HEK293T (cell line): Measurements from ENCODE around the gene MYH14.

Source experiments
- CTCF ChIA-PET: fragments of 350-600 bp; formaldehyde crosslinking; extraction: SDS; loops from one replicate; lab custom pipeline; 2021; ENCODE audit warnings: antibody characterized with exemption, inconsistent platforms; lab: Yijun Ruan, JAX
- POLR2A ChIA-PET: fragments of 350-600 bp; formaldehyde crosslinking; extraction: SDS; loops from one replicate; lab custom pipeline; 2020; ENCODE audit warnings: antibody characterized with exemption, inconsistent platforms; lab: Yijun Ruan, JAX
- DNase-seq: peaks from one replicate; pipeline ENCODE4 v3.0.0; 2012; ENCODE audit warnings: mixed read lengths; ENCODE audit errors: extremely low spot score
- ARNT ChIP-seq: fragments of 450-650 bp; IDR thresholded peaks from 2 replicates; pipeline ENCODE4 v1.6.1; 2017; ENCODE audit warnings: mild to moderate bottlenecking
- BHLHE40 ChIP-seq: fragments of 450-650 bp; IDR thresholded peaks from 2 replicates; pipeline ENCODE4 v1.6.1; 2016; ENCODE audit warnings: mild to moderate bottlenecking, moderate library complexity, borderline replicate concordance
- CTBP1 ChIP-seq: fragments of 450-650 bp; IDR thresholded peaks from 2 replicates; pipeline ENCODE4 v1.6.1; 2016; ENCODE audit warnings: borderline replicate concordance
- ELF4 ChIP-seq: fragments of 450-650 bp; IDR thresholded peaks from 2 replicates; pipeline ENCODE4 v1.6.1; 2017; ENCODE audit warnings: antibody characterized with exemption
- FOXA1 ChIP-seq: fragments of 450-650 bp; IDR thresholded peaks from 2 replicates; pipeline ENCODE4 v1.6.1; 2016; ENCODE audit warnings: mild to moderate bottlenecking
- FOXK2 ChIP-seq: fragments of 450-650 bp; IDR thresholded peaks from 2 replicates; pipeline ENCODE4 v1.6.1; 2016; ENCODE audit warnings: mild to moderate bottlenecking
- FOXM1 ChIP-seq: fragments of 450-650 bp; IDR thresholded peaks from 2 replicates; pipeline ENCODE4 v1.6.1; 2017; ENCODE audit warnings: mild to moderate bottlenecking, borderline replicate concordance
- HDGF ChIP-seq: fragments of 450-650 bp; IDR thresholded peaks from 2 replicates; pipeline ENCODE4 v1.6.1; 2017; ENCODE audit warnings: antibody characterized with exemption, borderline replicate concordance
- L3MBTL2 ChIP-seq: fragments of 450-650 bp; conservative IDR thresholded peaks from 2 replicates; pipeline ENCODE4 v1.6.1; 2016; ENCODE audit warnings: mild to moderate bottlenecking
- LEF1 ChIP-seq: fragments of 450-650 bp; IDR thresholded peaks from 2 replicates; pipeline ENCODE4 v1.6.1; 2017; ENCODE audit warnings: mild to moderate bottlenecking, borderline replicate concordance
- NFRKB ChIP-seq: fragments of 450-650 bp; IDR thresholded peaks from 2 replicates; pipeline ENCODE4 v1.6.1; 2016; ENCODE audit warnings: mild to moderate bottlenecking, moderate library complexity
- PKNOX1 ChIP-seq: fragments of 450-650 bp; IDR thresholded peaks from 2 replicates; pipeline ENCODE4 v1.6.1; 2016
- SP1 ChIP-seq: fragments of 450-650 bp; IDR thresholded peaks from 2 replicates; pipeline ENCODE4 v1.6.1; 2017
- SUZ12 ChIP-seq: fragments of 450-650 bp; IDR thresholded peaks from 2 replicates; pipeline ENCODE4 v1.6.1; 2016; ENCODE audit warnings: mild to moderate bottlenecking
- TARDBP ChIP-seq: fragments of 450-650 bp; IDR thresholded peaks from 2 replicates; pipeline ENCODE4 v1.6.1; 2016
- ZNF384 ChIP-seq: fragments of 450-650 bp; IDR thresholded peaks from 2 replicates; pipeline ENCODE4 v1.6.1; 2016

Gene MYH14

GRCh38 chr19:50273821-50274220 is 70.4 kb downstream of the MYH14 start:
- TF ChIP-seq ELF4 = no peak
- no peak for TF ChIP-seq ZNF384
- CTCF ChIA-PET = no interaction called here
- DNase-seq = no peak
- POLR2A ChIA-PET = no interaction called here

GRCh38 chr19:50275577-50276368 is 72.4 kb downstream of the MYH14 start:
- TF ChIP-seq FOXM1 (no peak), CTBP1 (no peak), ARNT (no peak), FOXA1 (no peak), L3MBTL2 (no peak), ELF4 (no peak)
- ChIA-PET POLR2A (no interaction called here), CTCF (no interaction called here)
- no peak for DNase-seq

GRCh38 chr19:50276370-50277063 is 73.1 kb downstream of the MYH14 start:
- DNase-seq = no peak
- POLR2A ChIA-PET = no interaction called here
- TF ChIP-seq SP1 (no peak), SUZ12 (no peak), ZNF384 (no peak), FOXA1 (no peak), TARDBP (no peak), NFRKB (no peak), PKNOX1 (no peak), ELF4 (no peak), FOXK2 (no peak), L3MBTL2 (no peak), LEF1 (no peak), BHLHE40 (no peak), FOXM1 (no peak), CTBP1 (no peak), HDGF (no peak), ARNT (no peak)
- CTCF ChIA-PET = no interaction called here

GRCh38 chr19:50277966-50278580 is 74.7 kb downstream of the MYH14 start:
- CTCF ChIA-PET = no interaction called here

GRCh38 chr19:50280074-50280473 is 76.7 kb downstream of the MYH14 start:
- CTCF ChIA-PET = no interaction called here
- POLR2A ChIA-PET = no interaction called here
- DNase-seq = no peak
- TF ChIP-seq SP1 = no peak
- no peak for TF ChIP-seq CTBP1
- no peak for TF ChIP-seq L3MBTL2
- no peak for TF ChIP-seq PKNOX1
- no peak for TF ChIP-seq SUZ12

More at GRCh38 chr19:50277966-50278580, 74.7 kb downstream of the MYH14 start:
- TF ChIP-seq HDGF (no peak), ZNF384 (no peak), FOXK2 (no peak)
- POLR2A ChIA-PET = no interaction called here
- DNase-seq = no peak

GRCh38 chr19:50280983-50281382 is 77.6 kb downstream of the MYH14 start:
- ChIA-PET CTCF (no interaction called here), POLR2A (no interaction called here)
- TF ChIP-seq SUZ12 = no peak
- TF ChIP-seq ARNT = no peak
- TF ChIP-seq LEF1 = no peak
- DNase-seq = no peak

GRCh38 chr19:50281491-50281890 is 78.1 kb downstream of the MYH14 start:
- TF ChIP-seq CTBP1 (no peak), NFRKB (no peak), HDGF (no peak), TARDBP (no peak), FOXA1 (no peak), FOXK2 (no peak), ELF4 (no peak), SP1 (no peak), ZNF384 (no peak), PKNOX1 (no peak), SUZ12 (no peak), FOXM1 (no peak), ARNT (no peak), L3MBTL2 (no peak)
- ChIA-PET CTCF (no interaction called here), POLR2A (no interaction called here)
- no peak for DNase-seq
